GM19035 (cell line): ENCODE data around the gene ZPR1.
A peak's percentile ranks its signal among the peaks of the same experiment; 100 is the strongest.
"Not testable (repeated sequence)": the region's sequence is repeated elsewhere in the genome, so short reads cannot be mapped to it uniquely, and the experiment has no call there.

ENCODE experiments used
- ATAC-seq: cut with Tn5 transposase; IDR thresholded peaks from one replicate; pipeline ENCODE4 v1.9.1; 2021; ENCODE audit not compliant: unreplicated experiment

ZPR1 gene

DNA sequence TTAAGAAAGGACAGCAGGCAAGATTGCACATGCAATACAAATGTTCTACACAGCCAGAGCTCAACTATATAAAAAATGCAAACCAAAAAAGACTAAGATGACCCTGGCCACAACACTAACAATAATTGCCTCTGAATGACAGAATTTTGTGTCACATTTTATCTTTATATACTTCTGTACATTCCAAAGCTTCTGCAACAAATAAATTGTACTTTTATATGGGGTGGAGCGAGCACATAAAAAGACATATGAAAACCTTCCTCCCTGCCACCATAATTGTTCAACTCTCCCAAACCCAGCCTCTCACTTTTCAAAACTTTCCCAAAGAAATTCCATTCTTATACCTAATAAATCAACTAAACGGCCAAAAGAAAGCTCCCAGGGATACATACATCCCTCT, 25.7 kb downstream of the ZPR1 start:
- ATAC-seq = no peak

DNA sequence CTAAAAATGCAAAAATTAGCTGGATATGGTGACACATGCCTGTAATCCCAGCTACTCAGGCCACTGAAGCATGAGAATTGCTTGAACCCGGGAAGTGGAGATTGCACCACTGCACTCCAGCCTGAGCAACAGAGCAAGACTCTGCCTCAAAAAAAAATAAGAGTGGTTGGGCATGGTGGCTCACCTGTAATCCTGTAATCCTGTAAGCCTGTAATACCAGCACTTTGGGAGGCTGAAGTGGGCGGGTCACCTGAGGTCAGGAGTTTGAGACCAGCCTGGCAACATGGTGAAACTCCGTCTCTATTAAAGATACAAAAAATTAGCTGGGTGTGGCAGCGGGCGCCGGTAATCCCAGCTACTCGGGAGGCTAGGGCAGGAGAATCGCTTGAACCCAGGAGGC, 31.8 kb downstream of the ZPR1 start:
- ATAC-seq = not testable (repeated sequence)

DNA sequence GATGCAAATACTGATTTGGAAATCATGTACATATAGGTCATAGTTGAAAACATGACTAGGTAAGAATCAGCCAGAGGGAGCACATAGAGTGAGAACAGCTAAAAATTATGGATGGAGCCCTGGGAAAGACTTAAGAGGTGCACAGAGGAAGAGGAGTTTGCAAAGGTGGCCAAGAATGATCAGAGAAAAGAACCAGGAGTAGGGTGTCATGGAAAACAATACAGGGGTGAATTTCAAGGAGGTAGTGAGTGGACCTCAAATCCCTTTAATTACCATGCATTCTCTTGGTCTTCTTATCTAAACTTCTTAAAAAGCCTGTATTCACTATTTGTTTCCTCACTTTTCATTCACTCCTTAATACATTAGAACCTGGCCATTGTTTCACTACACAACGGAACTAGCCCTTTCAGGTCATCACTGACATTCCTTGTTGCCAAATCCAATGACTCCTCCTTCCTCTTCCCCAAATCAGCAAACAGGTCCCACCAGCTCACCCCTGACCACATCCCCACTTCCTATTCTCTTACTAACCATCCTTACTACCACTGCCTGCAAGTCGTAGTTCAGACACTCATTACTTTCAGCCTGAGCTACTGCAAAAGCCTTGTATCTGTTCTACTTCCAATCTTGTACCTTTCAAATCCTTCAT, 37.6 kb downstream of the ZPR1 start:
- ATAC-seq = no peak

DNA sequence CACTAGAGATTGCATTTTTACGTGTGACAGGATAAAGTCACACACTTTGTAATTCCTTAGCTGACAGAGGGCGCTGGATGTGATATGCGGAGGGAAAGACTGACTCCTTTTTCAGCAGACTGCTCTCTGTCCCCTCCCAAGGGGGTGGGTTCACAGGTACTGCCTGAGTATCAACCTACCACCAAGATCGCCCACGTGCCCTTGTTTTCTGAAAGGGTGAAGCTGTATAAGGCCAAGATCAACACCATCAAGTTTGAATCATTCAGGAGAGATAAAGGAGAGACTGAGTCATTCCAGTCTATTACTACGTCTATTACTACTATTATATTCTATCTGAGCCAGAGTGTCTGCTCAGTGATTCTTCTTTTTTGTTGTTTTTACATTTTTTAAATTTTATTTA, 45.7 kb downstream of the ZPR1 start:
- ATAC-seq = no peak

DNA sequence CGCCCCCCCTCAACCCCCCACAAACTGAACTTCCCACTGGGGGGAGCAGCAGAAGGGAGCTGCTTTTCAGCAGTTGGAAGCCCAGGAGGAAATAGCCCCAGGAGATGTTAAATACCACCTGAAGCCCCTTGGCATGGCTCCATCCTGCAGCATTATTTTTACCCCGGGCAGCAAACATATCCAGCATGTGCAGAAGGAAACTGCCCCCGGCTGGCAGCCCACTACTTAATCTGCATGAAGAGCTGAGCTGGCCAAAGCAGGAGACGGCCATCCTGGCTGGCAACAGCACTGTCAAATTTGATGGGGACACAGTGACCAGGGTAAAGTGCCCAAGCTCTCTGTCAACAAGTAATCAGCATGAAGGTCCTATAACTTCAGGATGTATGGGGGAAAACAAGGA, 47.1 kb downstream of the ZPR1 start:
- ATAC-seq = no peak

DNA sequence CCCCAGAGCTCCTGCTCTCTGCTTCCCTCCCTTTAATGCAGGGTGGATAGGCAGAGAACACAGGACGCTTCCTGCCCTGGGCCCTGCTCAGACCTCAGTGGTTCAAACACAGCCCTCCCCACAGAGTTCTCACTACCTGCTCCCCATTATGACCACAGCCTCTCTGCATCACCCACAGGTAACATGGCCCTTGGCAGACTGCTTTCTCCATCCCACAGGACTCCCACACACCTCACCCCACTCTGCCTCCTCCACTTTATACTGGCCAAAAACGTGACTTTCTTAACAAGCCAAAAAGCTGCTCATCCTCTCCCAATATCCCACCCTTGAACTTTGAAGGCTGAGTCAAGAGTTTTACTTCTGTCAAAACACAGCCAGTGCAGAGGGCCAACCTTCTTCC, 48.8 kb downstream of the ZPR1 start:
- ATAC-seq = no peak

DNA sequence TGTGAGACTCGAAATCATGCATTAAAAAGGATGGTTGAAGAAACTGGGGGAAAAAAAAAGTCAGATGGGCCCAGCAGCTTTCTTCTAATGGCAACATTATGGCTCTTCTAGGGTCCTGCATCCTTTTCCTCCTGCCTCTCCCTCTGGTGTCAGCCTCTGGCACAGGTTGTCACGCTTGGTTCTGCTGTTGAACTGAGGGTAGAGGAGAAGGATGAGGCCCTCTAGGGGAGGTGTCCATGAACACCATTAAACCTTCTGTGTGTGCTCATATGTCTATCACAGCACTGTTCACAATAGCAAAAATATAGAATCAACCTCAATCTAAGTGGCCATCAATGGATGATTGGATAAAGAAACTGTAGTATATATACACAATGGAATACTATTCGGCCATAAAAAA, 51.1 kb downstream of the ZPR1 start:
- ATAC-seq = no peak

DNA sequence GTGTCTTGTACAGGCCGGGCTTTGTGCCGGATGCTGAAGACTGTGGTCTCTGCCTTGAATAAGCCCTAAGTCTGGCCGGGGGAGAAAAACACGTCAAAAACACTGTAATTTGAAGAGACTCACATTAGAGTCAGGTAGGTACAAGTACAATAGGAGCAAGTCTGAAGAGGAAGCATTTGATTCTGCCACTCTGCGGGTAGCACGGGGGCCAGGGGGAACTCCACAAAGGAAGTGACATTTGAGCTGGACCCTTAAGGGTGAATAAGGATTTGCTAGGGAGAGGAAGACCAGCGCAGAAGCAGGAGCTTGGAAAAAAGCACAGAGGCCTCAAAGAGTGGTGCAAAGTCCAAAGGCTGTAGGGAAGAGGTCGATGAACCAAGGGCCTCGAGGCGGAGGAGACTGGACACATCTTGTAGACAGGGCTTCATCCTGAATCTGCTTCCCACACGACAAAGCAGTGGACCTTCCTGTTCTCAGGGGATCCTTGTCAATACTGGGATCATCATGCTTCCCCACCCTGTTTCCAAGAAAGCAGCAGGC, 53.8 kb downstream of the ZPR1 start:
- ATAC-seq = no peak

DNA sequence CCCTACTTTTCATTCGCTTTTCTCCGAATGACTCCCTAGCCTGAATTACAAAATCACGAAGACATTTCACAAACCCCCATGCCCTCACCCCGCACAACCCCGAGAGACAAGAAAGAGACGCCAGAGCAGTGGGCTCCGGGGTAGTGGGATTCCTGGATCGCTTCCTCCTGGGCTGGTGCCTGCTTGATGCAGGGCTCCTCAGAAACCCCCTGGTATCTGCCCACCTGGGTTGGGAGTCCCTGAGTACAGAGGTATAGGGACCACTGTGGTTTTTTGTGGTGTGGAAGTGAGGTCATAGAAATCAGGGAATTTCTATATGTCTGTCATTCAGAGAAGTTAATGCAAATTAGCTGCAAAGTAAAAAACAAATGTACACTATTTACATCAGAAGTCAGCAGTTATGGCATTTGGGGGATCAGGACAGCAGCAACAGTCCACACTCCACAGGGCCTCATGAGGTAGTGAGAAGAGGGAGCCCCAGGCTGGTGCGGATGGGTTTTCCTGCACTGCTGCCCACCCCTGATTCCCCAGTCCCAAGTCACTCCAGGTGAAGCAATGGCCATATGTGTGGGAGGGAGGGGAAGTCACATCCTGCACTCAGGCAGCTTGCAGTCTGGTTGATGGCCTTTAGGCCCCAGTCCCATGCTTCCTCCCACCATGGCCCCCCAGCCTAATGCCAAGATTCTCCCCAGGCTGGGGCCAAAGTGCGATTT, 54.6 kb downstream of the ZPR1 start:
- ATAC-seq = peak; percentile 51

DNA sequence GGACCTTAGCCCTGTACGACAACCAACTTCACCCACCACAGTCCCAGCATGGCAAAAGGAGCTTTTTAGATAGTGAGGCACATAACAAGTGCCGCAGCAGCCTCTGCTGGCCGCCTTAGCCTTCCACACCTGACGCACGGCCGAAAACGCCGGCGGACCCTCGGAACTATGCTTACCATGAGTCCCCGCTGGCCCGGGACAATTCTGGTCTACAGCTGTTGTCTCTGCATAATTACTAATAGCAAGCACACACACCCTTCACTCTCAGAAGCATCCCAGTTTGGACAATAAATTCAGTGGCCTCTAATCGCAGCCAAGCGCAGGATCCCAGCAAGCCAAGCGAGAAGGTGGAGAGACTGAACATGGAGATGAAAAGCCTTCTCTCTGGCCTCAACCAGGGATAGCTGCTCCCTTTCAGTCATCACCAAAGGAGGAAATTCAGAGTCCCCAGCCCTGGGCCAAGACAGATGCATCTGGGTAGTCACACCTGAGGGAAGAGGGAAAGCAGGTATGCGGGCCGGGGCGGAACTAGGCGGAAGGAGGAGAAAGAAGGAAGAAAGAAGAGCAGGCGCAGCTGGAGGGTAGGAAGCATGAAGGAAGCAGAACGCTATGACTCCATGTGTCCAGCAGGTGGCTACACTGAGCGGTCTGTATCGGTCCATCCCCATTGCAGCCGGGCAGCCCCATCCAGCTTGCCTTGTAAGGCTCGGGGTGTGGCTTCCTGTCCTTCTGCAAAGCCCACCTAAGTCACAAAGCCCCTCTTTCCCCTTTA, 55.4 kb downstream of the ZPR1 start:
- peak; percentile 85 for ATAC-seq

DNA sequence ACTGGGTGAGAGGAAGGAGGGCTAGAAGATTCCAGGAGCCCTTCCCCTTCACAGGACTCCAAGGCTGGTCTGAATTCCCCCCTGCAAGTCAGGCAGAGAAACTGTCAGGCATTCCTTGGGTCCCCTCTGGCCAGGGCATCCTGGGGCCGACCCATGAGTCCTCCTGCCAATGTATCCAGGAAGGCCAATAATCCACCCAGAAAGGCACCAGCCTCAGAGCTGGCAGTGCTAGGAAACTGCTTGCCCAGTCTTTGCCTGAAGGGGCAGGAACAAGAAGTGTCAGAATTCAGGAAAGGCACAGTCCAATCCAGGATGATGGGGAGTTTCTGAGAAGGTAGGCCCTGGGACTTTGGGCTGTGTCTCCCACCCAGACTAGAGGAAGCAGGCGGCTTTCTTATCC, 56.0 kb downstream of the ZPR1 start:
- no peak for ATAC-seq

DNA sequence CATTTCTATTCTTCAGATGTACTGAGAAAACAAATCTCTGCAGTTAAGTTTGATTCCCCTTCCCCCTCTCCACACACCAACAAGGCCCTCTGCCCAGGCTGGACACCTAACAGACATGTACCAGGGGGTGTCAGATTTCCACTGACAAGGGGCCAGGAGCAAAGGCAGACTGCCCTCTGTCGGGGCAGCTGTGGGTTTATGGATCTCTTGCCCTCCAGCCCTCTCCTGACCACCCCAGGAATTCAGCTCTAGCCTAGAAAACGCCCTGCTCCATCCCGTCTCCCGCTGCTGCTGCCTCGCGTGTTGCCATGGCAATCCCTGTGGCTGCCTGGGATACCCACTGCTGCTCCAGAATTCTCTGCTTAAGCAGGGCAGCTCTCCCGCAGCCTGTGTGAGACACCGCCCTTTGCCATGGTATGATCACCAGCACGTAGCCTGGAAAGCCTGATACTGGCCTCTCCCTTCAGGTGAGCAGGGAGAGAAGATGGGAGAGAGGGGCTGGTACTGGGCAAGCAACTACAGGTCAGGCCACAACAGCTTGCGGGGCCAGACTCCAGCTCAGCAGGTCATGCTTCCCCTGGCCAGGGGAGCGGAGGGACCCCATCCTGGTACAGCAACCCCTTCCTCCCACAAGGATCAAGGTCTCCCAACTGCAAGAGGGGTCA, 56.6 kb downstream of the ZPR1 start:
- no peak for ATAC-seq

DNA sequence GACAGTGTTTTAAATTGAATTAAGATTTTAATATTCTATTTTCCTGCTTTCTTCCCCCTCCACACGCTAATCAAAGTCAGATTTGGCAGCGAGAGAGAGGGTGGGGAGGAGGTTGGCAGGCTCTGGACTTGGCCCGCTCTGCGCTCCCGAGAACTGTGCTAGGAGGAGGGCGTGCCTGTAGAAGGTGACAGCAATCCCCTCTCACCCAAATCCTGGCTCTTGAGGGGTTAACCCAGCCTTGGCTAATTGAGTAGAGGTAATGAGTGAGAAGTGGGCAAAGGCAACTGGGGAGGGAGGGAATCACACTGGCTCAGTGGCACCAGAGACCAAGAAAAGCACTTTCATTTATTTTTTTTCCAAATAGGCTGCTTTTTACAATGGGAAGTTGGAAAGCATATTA, 57.2 kb downstream of the ZPR1 start:
- ATAC-seq = no peak

DNA sequence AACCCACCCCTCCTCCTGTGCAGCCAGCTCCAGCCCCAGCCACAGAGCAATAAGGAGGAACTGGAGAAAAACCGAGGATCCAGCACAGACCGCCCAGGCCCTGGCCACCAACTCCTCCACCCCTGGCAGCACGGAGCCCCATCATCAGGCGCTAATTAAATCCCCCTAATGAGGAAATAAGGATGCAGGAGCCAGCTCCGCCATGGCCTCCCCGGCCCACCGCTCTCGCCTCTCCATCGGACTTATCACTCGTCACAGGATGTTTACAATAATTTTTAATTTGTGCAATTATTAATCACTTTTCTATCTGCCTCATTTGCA, 57.6 kb downstream of the ZPR1 start:
- no peak for ATAC-seq

DNA sequence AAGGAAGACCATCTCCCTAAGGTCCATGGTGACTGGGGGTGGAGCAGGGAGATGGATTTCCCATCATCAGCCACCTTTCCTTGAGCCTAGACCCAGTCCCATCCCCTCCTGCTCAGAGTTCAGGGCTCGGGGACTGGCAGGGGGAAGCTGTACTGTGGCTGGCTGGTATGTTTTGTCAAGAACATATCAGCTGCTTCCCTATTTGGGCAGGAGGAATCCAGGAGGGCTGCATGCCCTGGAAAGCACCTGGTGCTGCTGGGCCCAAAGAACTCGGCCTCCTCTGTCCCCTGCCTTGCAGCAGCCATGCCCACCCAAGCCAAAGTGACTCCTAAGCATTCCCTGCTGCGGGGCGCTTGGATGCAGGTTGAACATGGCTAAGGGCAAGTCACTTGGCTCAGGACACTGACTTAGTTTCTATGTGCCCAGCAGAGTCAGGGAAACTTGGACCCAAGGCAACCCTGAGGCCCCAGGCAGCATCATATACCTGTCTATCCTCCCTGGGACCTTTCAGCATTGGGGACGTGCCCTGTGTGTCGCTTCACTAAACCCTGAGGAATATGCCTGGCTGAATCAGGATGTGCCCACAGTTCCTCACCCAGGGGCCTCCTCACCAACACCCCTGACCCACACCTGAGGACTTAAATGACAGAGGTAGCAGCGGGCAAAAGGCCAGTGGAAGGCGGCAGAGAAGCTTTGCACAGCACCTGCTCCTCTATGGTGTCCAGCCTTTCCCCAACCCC, 58.2 kb downstream of the ZPR1 start:
- ATAC-seq = no peak

DNA sequence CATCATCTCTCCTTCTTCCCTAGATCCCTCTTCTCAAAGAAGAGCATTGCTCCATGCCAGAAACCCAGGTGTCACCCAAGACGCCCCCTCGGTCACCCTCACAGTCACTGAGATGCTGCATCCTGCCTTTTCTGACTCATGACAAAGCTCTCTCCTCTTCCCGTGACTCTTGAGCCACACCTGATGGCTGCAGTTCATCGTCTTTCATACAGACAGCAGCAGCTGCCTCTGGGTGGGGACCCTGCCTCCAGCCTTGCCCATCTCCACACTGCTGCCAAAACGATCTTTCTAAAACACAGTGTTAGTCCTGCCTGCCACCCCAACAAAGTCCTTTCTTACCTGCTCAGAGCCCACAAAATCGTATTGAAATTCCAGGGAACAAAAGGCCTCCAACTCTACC, 59.8 kb downstream of the ZPR1 start:
- ATAC-seq = no peak

DNA sequence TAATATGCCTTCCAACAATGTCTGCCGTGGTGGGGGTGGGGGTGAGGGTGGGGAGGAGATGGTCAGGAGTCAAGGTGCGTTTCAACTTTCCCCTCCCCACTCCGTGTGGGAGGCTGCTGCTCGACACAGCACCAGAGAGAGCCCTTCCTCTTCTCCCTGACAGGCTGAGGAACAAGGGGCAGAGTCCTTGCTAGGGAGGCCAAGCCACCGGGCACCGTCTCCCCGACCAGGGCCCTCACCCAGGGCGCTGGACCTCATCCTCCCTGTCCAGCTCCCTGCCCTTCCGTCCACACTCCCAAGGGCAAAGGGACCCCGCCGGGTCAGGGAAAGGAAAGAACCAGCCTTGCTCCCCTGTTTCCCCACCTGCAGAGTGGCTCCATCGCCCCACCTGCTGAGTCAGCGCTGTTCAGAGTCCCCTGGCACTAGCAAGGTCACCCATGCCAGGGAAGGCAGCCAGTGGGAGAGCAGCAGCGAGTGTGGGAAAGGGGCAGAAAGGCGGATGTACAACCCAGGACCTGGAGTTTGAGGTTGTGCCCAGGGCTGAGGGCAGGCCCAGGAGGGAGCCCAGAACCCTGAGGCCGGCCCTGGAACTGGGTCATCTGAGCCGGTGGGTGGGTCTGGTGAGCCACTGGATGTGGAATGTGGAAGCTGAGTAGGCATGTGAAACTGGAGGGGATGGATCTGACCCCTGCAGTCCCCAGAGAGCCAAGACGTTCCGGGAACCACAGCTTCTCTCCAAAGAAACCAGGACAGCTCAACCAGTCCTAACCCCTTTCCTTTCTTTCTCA, 62.2 kb downstream of the ZPR1 start:
- no peak for ATAC-seq

DNA sequence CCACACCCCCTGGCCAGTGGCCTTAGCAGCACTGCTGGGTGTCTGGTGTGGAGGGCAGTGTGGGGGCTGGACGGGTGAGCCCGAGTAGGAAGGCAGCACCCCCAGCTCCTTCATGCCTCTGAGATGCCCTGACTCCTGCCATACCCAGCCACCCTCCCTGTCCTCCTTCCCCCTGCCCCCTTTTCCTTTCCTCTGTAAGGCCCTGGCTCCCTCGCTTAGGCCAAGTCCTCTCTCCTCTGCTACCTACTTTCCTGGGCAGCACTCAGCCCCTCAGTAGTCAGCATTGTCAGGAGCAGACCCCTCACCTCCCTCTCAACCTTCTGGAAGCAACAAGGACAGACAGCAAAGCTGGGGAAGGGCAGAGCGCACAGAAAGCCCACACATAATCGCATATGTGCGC, 63.0 kb downstream of the ZPR1 start:
- no peak for ATAC-seq
